ENCODE results near the gene LRRK1. TPM values are rescaled to one million over a fixed set of nuclear protein-coding genes. Genes with fewer than 3 reads are reported as not detected.

LRRK1 gene
- total and polyA plus RNA-seq, 2 of the 4 experiments (the other 2 are of a cell fraction), result 3.0 to 5.8 TPM

- no peak overlapping the region for H2AFZ ChIP-seq (replicated peaks; ENCODE audit: low read length, poor library complexity)
- intact Hi-C loops (cut with micrococcal nuclease) (no loop called here), in situ Hi-C loops (cut with MboI; ENCODE audit: low sequenced_read_pairs) (no loop called here), dilution Hi-C loops (cut with HindIII; ENCODE audit: low sequenced_read_pairs, unreplicated experiment) (loop anchor here (25.0 kb wide), 1 partner anchor 364 kb away; no protein-coding TSS in a partner anchor)
- no peak overlapping the region for H4K5ac ChIP-seq (ENCODE audit: low read depth, low read length)
- H4K91ac ChIP-seq (ENCODE audit: insufficient read depth, low read depth, low read length), result no peak overlapping the region
- no peak overlapping the region for H2AK5ac ChIP-seq (ENCODE audit: low read depth, low read length)
- 88% methylated on average over 5 of the region's 5 CpGs; no CpG with 5 or more reads in 1 of the 2 experiments for WGBS, 2 experiments (ENCODE audit: extremely low coverage in 2 of 2, insufficient read length in 1 of 2)
- H3K23ac ChIP-seq (ENCODE audit: low read depth, low read length), result no peak overlapping the region
- H2BK15ac ChIP-seq (ENCODE audit: low read depth, low read length), result no peak overlapping the region
- CTCF ChIA-PET, result interaction anchor here (0.8 to 0.9 kb wide), 2 partner anchors 57 to 84 kb away, joined by 3 read pairs; no protein-coding TSS in a partner anchor
- H3K9ac ChIP-seq (ENCODE audit: low read depth, low read length), result no peak overlapping the region
- H3K4ac ChIP-seq (ENCODE audit: low read depth, low read length), result no peak overlapping the region
- no peak overlapping the region for H3K4me3 ChIP-seq (ENCODE audit: insufficient read depth, low read depth, low read length)
- H3K14ac ChIP-seq (replicated peaks; ENCODE audit: low read depth, low read length), result no peak overlapping the region
- BruUV-seq (replicated peaks), result no TSS peak
- H3K4me2 ChIP-seq (ENCODE audit: low read depth, low read length), result no peak overlapping the region
- TF ChIP-seq, protein P1, sequence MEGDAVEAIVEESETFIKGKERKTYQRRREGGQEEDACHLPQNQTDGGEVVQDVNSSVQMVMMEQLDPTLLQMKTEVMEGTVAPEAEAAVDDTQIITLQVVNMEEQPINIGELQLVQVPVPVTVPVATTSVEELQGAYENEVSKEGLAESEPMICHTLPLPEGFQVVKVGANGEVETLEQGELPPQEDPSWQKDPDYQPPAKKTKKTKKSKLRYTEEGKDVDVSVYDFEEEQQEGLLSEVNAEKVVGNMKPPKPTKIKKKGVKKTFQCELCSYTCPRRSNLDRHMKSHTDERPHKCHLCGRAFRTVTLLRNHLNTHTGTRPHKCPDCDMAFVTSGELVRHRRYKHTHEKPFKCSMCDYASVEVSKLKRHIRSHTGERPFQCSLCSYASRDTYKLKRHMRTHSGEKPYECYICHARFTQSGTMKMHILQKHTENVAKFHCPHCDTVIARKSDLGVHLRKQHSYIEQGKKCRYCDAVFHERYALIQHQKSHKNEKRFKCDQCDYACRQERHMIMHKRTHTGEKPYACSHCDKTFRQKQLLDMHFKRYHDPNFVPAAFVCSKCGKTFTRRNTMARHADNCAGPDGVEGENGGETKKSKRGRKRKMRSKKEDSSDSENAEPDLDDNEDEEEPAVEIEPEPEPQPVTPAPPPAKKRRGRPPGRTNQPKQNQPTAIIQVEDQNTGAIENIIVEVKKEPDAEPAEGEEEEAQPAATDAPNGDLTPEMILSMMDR (conservative IDR thresholded peaks at IDR 0.05; ENCODE audit: low read depth, low read length), result no peak
- TF ChIP-seq CHD1 (IDR thresholded peaks at IDR 0.05; ENCODE audit: low read depth, low read length), result no peak
- no peak for TF ChIP-seq RCOR1 (IDR thresholded peaks at IDR 0.05; ENCODE audit: insufficient replicate concordance, low read length)
- TF ChIP-seq MAZ (IDR thresholded peaks at IDR 0.05; ENCODE audit: borderline replicate concordance, low read depth, low read length), result no peak
- TF ChIP-seq MXI1 (IDR thresholded peaks at IDR 0.05; ENCODE audit: borderline replicate concordance, low read depth, low read length), result no peak
- no peak overlapping the region for H2BK20ac ChIP-seq (ENCODE audit: low read depth, low read length)
- H3K9me1 ChIP-seq (ENCODE audit: insufficient read depth, low read length), result peaks cover 3% of the 10 kb centered on the region; the same call in 1 of the 2 replicates
- H3K79me1 ChIP-seq (ENCODE audit: low read depth in 1 of 2, low read length in 2 of 2), result no peaks in the 10 kb centered on the region
- DNase-seq, result no peak
- H3K27ac ChIP-seq (ENCODE audit: insufficient read depth, low read length), result no peak overlapping the region
- H4K8ac ChIP-seq (ENCODE audit: low read depth in 2 of 2, low read length in 2 of 2), result no peak overlapping the region
- H2BK5ac ChIP-seq (ENCODE audit: low read depth, low read length, poor library complexity, severe bottlenecking), result no peak overlapping the region
- H3K9me3 ChIP-seq (ENCODE audit: control insufficient read depth, insufficient read depth, low read length), result peaks cover 6% of the 10 kb centered on the region
- no peak overlapping the region for H2AK9ac ChIP-seq (replicated peaks; ENCODE audit: low read depth, low read length, poor library complexity)
- H3K56ac ChIP-seq (ENCODE audit: extremely low read depth, insufficient read depth, low read length), result no peak overlapping the region
- H4K20me1 ChIP-seq (ENCODE audit: insufficient read depth, low read length), result no peaks in the 10 kb centered on the region
- POLR2A ChIA-PET (ENCODE audit: unreplicated experiment), result no interaction called here
- H3K4me1 ChIP-seq (ENCODE audit: control insufficient read depth, insufficient read depth, low read length), result peaks cover 4% of the 10 kb centered on the region; the same call in 1 of the 2 replicates
- no peak overlapping the region for H3K18ac ChIP-seq (ENCODE audit: low read depth, low read length)
- H2BK120ac ChIP-seq (ENCODE audit: low read depth, low read length), result no peak overlapping the region
- 0 out of 2 replicates have a peak, but pooled peaks cover 2% of the 10 kb centered on the region for H3K36me3 ChIP-seq (ENCODE audit: control insufficient read depth, insufficient read depth, low read length)
- no peaks in the 10 kb centered on the region for H3K27me3 ChIP-seq (ENCODE audit: control insufficient read depth, insufficient read depth, low read length)
- ATAC-seq (ENCODE audit: low read depth), result no peak
Observed at GRCh38 chr15:101001796-101002195, 82.6 kb downstream of the LRRK1 start.
